ENCODE results near the gene RLN3. TPM values are rescaled to one million over a fixed set of nuclear protein-coding genes. Genes with fewer than 3 reads are reported as not detected.

RLN3 gene
- total and polyA plus RNA-seq, 10 of the 15 experiments (the other 5 are each of a cell fraction or from before 2014, with no cell fraction given), result not detected

- no peak for TF ChIP-seq SMARCA5 (IDR thresholded peaks at IDR 0.05)
- TF ChIP-seq RB1 (IDR thresholded peaks at IDR 0.05; ENCODE audit: borderline replicate concordance), result no peak
- TF ChIP-seq GABPA (IDR thresholded peaks at IDR 0.05; ENCODE audit: low read depth), result no peak
- no peak for TF ChIP-seq TCF12 (IDR thresholded peaks at IDR 0.05; ENCODE audit: low read depth, low read length)
- no peak for TF ChIP-seq NKRF (conservative IDR thresholded peaks at IDR 0.05)
- TF ChIP-seq ATF7 (IDR thresholded peaks at IDR 0.05; ENCODE audit: low read depth), result no peak
Observed at GRCh38 chr19:14056741-14057356, 28.9 kb downstream of the RLN3 start (continued).

- Histone ChIP-seq H3K9ac (ENCODE audit: control insufficient read depth, insufficient read depth, low read length) (no peak overlapping the region), H3K4me1 (ENCODE audit: control insufficient read depth, insufficient read depth, low read length) (no peaks in the 10 kb centered on the region), H2AFZ (ENCODE audit: control insufficient read depth, low read depth, low read length) (no peak overlapping the region), H3K27me3 (replicated peaks in 1 of 2; ENCODE audit: control insufficient read depth in 2 of 2, insufficient read depth in 2 of 2, low read length in 1 of 2) (peaks cover 0 to 6% of the 10 kb centered on the region in 2 experiments), H4K20me1 (ENCODE audit: control insufficient read depth, insufficient read depth) (no peaks in the 10 kb centered on the region; the same call in 1 of the 2 replicates), H3K79me2 (ENCODE audit: control insufficient read depth, insufficient read depth, low read length) (no peaks in the 10 kb centered on the region), H3K36me3 (ENCODE audit: control insufficient read depth in 2 of 2, insufficient read depth in 2 of 2, low read length in 1 of 2) (no peaks in the 10 kb centered on the region), H3K4me3 (no peak overlapping the region), H3K4me2 (ENCODE audit: control insufficient read depth, insufficient read depth) (no peak overlapping the region), H3K9me3 (replicated peaks; ENCODE audit: control insufficient read depth, insufficient read depth, low read length) (no peaks in the 10 kb centered on the region), H3K27ac (ENCODE audit: control insufficient read depth, insufficient read depth) (no peak overlapping the region)
- intact Hi-C loops (cut with micrococcal nuclease; ENCODE audit: unreplicated experiment) (no loop called here), in situ Hi-C loops (cut with MboI) (loop anchor here (25.0 kb wide), 1 partner anchor 771 kb away; no protein-coding TSS in a partner anchor)
- no TSS peak for BruUV-seq (replicated peaks)
- WGBS (ENCODE audit: insufficient coverage, insufficient replicate concordance, low lambda C conversion rate, missing lambda C conversion rate), result 15% methylated on average over 13 of the region's 17 CpGs
- CTCF ChIA-PET, result interaction anchor here (0.8 to 5.3 kb wide), 35 partner anchors 11 to 628 kb away, joined by 3 to 110 read pairs (median 4); partner anchors contain the start of genes ASF1B, IL27RA and MISP3
- POLR2A ChIA-PET, result interaction anchor here (0.6 to 1.0 kb wide), 3 partner anchors 9 to 103 kb away, joined by 3 to 4 read pairs (median 3); no protein-coding TSS in a partner anchor
- ATAC-seq (no peak), DNase-seq (ENCODE audit: low read depth, low spot score) (no peak), FAIRE-seq (no peak)
- RAD21 ChIA-PET (ENCODE audit: unreplicated experiment), result interaction anchor here (0.7 to 2.1 kb wide), 11 partner anchors 11 to 179 kb away, joined by 3 to 12 read pairs (median 4); partner anchors contain the start of genes ASF1B, IL27RA and MISP3
- SMC1A ChIA-PET (ENCODE audit: uncharacterized antibody, unreplicated experiment), result interaction anchor here (1.1 to 2.6 kb wide), 10 partner anchors 10 to 178 kb away, joined by 3 to 20 read pairs (median 6); partner anchors contain the start of genes ASF1B, IL27RA and MISP3
- TF ChIP-seq USF2 (IDR thresholded peaks at IDR 0.05; ENCODE audit: borderline replicate concordance, low read depth, low read length) (no peak), SIN3A (IDR thresholded peaks at IDR 0.05; ENCODE audit: low read depth, low read length) (no peak), ZBTB4 (CRISPR knock-in tag; IDR thresholded peaks at IDR 0.05) (no peak), IRF3 (IDR thresholded peaks at IDR 0.05) (no peak)
Observed at GRCh38 chr19:14058182-14059092, 30.5 kb downstream of the RLN3 start.
